Hematopoietic multipotent progenitor cell treated with erythropoietin and hydrocortisone succinate and interleukin-3 and kit ligand, for 4 days (in vitro differentiated cells): ENCODE results near the gene MTMR2.
A peak's percentile ranks its signal among the peaks of the same experiment; 100 is the strongest.

Source experiments
- DNase-seq: peaks from one replicate; pipeline ENCODE4 v3.0.0-alpha.2; 2015

Gene MTMR2

DNA sequence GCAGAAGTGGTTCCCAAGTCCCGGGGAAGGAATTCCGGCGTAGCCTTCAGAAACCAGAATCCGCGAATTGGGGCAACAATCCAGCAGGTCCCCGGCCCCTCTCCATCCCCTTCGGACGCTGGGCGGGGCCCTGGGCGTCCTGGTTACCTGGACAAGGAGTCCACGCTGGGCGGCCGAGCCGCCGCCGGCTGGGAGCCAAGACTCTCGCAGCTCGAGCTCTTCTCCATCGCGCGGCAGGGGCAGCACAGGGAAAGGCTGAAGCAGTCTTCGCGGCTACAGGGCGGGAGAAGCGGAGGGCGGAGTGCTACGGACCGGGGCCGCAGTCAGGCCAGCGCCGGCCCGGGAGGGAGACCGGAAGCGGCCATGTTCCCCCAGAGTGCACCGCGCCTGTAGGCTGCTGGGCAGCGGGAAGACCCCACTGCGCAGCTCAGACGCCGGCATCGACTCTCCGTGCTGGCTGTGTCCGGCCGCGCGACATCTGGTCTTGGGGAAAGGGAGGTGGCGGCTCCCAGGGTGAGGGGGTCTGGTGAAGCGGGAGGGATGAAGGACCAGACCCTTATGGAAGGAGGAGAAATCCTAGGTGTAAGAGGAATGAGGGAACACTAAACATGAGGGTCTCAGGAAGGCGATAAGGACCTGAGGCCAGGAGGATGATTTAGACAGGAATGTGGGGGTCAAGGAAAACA lies at the start of gene MTMR2:
MTMR2 (minus strand) TSS at position 380 of the 686 bp plus-strand sequence; CDS start at position 227, 153 bp downstream.
- DNase-seq: peak; percentile 87

DNA sequence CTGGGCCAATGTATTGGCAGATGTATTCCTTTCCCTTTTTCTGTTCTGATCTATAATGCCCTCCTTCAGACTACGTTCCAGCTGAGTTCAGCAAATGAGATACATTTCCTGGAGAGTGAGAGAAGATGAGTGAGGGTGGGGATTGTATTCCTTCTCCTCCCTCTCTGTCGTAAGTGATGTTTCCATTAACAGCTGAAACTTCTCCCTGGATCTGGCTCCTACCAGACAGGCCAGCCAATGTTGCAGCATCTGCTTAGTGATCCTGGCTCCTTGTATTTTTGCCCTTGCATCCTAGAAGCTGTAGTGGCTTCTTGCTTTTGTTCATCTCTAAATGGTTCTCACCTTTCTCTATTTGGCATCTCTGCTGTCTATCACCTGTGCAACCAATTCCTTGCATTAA lies 48.2 kb upstream of the MTMR2 start:
- no peak for DNase-seq

DNA sequence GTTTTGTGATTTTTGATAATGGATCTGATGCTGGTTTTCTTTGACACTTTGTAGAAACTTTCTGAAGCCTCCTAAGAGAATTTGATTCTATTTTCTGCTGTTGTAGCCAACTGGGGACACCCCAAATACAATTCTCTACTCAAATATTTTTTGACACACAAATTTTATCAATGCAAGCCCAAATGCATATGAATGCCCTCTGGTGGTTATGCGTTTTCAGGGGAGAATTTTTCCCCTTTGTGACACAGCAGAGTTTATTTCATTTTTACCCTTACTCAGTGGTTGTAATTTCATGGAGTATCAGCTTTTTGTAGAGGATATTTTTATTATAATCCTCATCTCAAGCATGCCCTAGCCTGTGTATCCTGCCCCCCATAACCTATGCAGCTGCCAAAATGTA lies 44.7 kb upstream of the MTMR2 start:
- DNase-seq: peak; percentile 41

- no peak for DNase-seq
These were observed 40.4 kb upstream of the MTMR2 start for GRCh38 chr11:95964281-95964680.

DNA sequence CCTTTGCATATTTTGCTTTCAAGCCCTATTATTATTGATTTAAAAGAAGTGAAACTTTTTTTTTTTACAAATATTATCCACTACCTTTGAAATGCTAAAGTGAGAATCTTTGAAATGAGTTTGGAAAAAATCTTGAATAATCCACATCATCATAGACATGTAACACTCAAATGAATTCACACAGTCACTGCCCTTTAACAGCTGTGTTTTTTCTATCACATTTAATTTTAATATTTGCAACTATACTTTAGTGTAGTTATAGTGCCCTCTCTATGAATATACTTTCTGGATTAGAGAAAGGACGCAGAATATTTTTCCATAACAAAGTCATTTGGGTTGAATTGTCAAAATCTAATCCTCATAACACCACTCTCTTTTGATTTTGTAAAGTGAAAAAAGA lies 37.9 kb upstream of the MTMR2 start:
- DNase-seq: no peak

GRCh38 chr11:95950905-95951304 lies 27.0 kb upstream of the MTMR2 start:
- no peak for DNase-seq

- no peak for DNase-seq
These were observed 24.7 kb upstream of the MTMR2 start for GRCh38 chr11:95948637-95949036.

DNA sequence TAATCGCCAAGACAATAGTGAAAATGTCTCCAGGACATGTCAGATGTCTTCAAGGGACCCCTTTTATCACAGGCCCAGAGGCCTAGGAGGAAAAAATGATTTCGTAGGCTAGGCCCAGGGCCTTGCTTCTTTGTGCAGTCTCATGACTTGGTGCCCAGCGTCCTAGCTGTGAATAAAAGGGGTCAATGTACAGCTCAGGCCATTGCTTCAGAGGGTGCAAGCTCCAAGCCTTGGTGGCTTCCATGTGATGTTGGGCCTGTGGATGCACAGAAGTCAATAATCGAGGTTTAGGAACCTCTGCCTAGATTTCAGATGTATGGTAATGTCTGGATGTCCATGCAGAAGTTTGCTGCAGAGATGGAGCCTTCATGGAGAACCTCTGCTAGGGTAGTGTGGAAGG lies 20.7 kb upstream of the MTMR2 start:
- DNase-seq: no peak

- no peak for DNase-seq
These were observed 19.6 kb upstream of the MTMR2 start for GRCh38 chr11:95943546-95943945.

DNA sequence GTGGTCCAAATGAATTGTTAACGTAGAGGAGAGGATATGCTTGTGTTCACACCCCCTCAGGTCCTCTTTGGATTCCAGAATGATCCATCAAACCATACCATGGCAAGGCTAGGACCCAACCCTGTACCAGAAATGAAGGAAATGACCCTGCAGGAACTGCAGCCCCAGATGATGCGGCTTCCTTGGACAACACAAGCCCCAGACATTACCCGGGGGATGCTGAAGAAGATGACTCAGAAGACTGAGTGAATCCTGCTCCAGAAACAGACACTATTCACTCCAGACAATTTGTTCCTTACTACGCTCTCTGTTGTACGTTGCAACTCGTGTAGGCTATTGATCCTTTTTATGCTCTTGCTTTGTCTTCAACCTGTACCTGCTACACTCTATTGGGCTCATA lies 15.2 kb upstream of the MTMR2 start:
- no peak for DNase-seq

- DNase-seq: peak; percentile 31
These were observed 13.5 kb upstream of the MTMR2 start for GRCh38 chr11:95937358-95937757.

GRCh38 chr11:95933594-95933993 lies 9.7 kb upstream of the MTMR2 start:
- no peak for DNase-seq

- DNase-seq: no peak
These were observed 8.0 kb upstream of the MTMR2 start for GRCh38 chr11:95931916-95932315.

- no peak for DNase-seq
These were observed 7.0 kb upstream of the MTMR2 start for GRCh38 chr11:95930948-95931347.

DNA sequence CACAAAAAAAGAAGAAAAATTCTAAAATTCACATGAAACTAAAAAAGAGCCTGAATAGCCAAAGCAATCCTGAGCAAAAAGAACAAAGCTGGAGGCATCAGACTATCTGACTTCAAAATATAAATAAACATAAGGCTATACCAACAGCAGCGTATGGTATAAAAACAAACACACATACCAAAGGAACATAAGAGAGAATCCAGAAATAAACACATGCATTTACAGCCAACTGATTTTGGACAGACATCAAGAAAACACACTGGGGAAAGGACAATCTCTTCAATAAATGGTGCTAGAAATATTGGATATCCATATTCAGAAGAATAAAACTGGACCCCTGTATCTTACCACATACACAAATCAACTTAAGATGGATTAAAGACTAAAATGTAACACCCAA lies 2.8 kb upstream of the MTMR2 start:
- no peak for DNase-seq

- DNase-seq: peak; percentile 29
These were observed 1.1 kb upstream of the MTMR2 start for GRCh38 chr11:95925011-95925410.

- no peak for DNase-seq
These were observed 480 bp upstream of the MTMR2 start for GRCh38 chr11:95924414-95924760.

DNA sequence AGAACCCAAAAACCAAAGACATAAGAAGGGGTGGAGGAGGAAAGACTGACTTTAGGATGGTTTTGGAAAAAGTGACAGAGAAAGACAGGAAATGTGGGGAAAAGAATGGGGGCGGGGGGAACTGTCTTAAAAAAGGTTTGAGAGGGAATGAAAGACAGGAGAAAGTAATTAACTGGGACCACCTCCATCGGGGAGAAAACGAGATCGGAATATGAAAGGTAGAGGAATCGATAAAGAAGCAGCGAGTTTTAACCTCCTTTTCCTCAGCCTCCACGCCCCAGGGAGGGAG lies 524 bp downstream of the MTMR2 start:
- no peak for DNase-seq

DNA sequence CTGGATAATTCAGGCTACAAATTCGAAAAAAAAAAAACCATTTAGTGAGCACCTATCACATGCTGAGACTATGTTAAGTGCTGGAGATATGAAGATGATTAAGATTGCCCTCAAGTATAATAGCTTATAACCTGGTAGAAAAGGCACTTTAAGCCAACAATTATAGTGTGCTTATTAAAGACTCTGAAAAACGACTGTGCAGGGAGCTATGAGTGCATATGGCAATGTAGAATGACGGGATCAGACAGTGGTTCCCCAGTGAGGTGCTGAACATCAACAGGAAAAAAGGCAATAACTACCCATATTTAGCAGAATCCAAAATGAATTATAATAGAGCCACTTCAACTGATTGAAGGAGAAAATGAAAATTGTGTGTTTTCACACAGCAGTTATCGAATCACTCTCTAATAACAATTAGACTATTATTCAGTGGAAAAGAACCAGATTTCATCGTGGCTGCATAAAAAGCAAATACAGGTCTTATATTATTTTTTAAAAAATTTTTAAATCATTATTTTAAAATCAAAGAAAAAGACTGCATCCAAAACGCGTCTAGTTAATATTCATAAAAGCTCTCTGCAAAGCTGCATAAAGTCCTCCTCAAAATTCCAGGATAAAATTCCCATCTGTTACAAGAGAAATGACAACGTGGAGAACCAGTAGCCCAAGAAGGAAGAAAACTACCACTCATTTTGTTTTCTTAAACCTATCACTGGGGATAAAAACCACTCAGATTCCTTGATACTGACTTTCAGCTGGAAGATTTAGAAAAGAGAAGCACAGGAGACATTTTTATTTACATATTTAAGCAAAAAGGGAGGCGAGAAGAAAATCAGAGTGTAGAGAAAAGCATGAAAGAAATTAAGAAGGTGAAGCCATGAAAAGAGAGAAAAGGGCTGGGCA lies 1.1 kb downstream of the MTMR2 start:
- DNase-seq: peak; percentile 39

GRCh38 chr11:95922099-95922498 lies 1.8 kb downstream of the MTMR2 start:
- DNase-seq: peak; percentile 29

DNA sequence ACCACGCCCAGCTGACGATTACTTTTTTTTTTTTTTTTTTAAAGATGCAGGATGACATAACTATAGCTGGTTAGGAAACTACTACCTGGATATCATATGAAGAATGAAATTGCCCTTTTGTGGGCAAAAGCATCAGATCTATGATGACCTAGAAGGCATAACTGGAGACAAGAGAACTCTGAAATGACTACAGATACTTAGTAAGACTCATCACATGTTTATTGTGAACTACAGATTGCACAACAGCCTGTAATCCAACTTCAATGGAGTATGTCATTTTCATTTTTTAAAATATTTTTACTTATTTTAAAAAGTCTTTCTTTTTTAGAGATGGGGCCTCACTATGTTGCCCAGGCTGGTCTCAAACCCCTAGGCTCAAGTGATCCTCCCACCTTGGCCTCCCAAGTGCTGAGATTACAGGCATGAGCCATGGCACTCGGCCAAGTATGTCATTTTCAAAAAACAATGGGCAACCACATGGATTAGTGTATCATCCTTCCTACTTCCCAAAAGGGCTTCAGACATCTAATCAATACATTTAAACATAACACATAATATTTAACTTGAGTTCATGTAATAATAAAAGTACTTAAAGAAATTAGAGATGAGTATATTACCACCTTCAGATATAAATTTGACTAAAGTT lies 3.3 kb downstream of the MTMR2 start:
- no peak for DNase-seq

- no peak for DNase-seq
These were observed 4.4 kb downstream of the MTMR2 start for GRCh38 chr11:95919514-95919913.

GRCh38 chr11:95918720-95919119 lies 5.2 kb downstream of the MTMR2 start:
- no peak for DNase-seq

GRCh38 chr11:95918056-95918455 lies 5.9 kb downstream of the MTMR2 start:
- no peak for DNase-seq
